NCI-H2227 (cell line): ENCODE data around the gene BTBD8.

ENCODE experiments used
- DNase-seq: peaks from one replicate; lab custom pipeline; 2025; ENCODE audit not compliant: unreplicated experiment; lab: John Stamatoyannopoulos, UW

Gene BTBD8

GRCh38 chr1:92091625-92092024, 11.5 kb downstream of the BTBD8 start:
- DNase-seq = no peak

- DNase-seq = no peak
Measured at GRCh38 chr1:92094090-92094489, 13.9 kb downstream of the BTBD8 start.

GRCh38 chr1:92094595-92094994, 14.4 kb downstream of the BTBD8 start:
- no peak for DNase-seq

- DNase-seq = no peak
Measured at GRCh38 chr1:92095874-92096273, 15.7 kb downstream of the BTBD8 start.

GRCh38 chr1:92096317-92096716, 16.2 kb downstream of the BTBD8 start:
- DNase-seq = no peak

GRCh38 chr1:92105546-92106081, 25.5 kb downstream of the BTBD8 start:
- DNase-seq = no peak

GRCh38 chr1:92108631-92109030, 28.5 kb downstream of the BTBD8 start:
- DNase-seq = no peak

- no peak for DNase-seq
Measured at GRCh38 chr1:92117526-92117925, 37.4 kb downstream of the BTBD8 start.

- DNase-seq = no peak
Measured at GRCh38 chr1:92118826-92119225, 38.7 kb downstream of the BTBD8 start.

- no peak for DNase-seq
Measured at GRCh38 chr1:92123868-92124267, 43.7 kb downstream of the BTBD8 start.

- no peak for DNase-seq
Measured at GRCh38 chr1:92125204-92125603, 45.1 kb downstream of the BTBD8 start.

GRCh38 chr1:92126088-92126487, 45.9 kb downstream of the BTBD8 start:
- DNase-seq = no peak

- no peak for DNase-seq
Measured at GRCh38 chr1:92134331-92134730, 54.2 kb downstream of the BTBD8 start.

- DNase-seq = no peak
Measured at GRCh38 chr1:92136341-92136740, 56.2 kb downstream of the BTBD8 start.

- no peak for DNase-seq
Measured at GRCh38 chr1:92154934-92155333, 74.8 kb downstream of the BTBD8 start.

GRCh38 chr1:92159593-92159992, 79.4 kb downstream of the BTBD8 start:
- DNase-seq = no peak

GRCh38 chr1:92165389-92165788, 85.2 kb downstream of the BTBD8 start:
- DNase-seq = no peak

- no peak for DNase-seq
Measured at GRCh38 chr1:92167151-92167550, 87.0 kb downstream of the BTBD8 start.

- DNase-seq = peak; percentile 85
Measured at GRCh38 chr1:92168657-92169056, 88.5 kb downstream of the BTBD8 start.

GRCh38 chr1:92169214-92170005, 89.3 kb downstream of the BTBD8 start:
- DNase-seq = no peak

- no peak for DNase-seq
Measured at GRCh38 chr1:92184632-92185031, 104.5 kb downstream of the BTBD8 start.

GRCh38 chr1:92186081-92186480, 105.9 kb downstream of the BTBD8 start:
- DNase-seq = no peak
